Measurements from ENCODE around the gene TBXAS1. TPM values are rescaled to one million over a fixed set of nuclear protein-coding genes. Genes with fewer than 3 reads are reported as not detected.

The TBXAS1 gene
- total RNA-seq, 1 experiment from 2014 or later = 2.3 TPM

GRCh38 chr7:139897422-139898090 lies 68.5 kb downstream of the TBXAS1 start (continued):
- TF ChIP-seq, protein P1, sequence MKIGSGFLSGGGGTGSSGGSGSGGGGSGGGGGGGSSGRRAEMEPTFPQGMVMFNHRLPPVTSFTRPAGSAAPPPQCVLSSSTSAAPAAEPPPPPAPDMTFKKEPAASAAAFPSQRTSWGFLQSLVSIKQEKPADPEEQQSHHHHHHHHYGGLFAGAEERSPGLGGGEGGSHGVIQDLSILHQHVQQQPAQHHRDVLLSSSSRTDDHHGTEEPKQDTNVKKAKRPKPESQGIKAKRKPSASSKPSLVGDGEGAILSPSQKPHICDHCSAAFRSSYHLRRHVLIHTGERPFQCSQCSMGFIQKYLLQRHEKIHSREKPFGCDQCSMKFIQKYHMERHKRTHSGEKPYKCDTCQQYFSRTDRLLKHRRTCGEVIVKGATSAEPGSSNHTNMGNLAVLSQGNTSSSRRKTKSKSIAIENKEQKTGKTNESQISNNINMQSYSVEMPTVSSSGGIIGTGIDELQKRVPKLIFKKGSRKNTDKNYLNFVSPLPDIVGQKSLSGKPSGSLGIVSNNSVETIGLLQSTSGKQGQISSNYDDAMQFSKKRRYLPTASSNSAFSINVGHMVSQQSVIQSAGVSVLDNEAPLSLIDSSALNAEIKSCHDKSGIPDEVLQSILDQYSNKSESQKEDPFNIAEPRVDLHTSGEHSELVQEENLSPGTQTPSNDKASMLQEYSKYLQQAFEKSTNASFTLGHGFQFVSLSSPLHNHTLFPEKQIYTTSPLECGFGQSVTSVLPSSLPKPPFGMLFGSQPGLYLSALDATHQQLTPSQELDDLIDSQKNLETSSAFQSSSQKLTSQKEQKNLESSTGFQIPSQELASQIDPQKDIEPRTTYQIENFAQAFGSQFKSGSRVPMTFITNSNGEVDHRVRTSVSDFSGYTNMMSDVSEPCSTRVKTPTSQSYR (CRISPR knock-in tag; IDR thresholded peaks at IDR 0.05) = no peak
- no peak for TF ChIP-seq HMGA2 (CRISPR knock-in tag; IDR thresholded peaks at IDR 0.05)
- TF ChIP-seq, protein P2, sequence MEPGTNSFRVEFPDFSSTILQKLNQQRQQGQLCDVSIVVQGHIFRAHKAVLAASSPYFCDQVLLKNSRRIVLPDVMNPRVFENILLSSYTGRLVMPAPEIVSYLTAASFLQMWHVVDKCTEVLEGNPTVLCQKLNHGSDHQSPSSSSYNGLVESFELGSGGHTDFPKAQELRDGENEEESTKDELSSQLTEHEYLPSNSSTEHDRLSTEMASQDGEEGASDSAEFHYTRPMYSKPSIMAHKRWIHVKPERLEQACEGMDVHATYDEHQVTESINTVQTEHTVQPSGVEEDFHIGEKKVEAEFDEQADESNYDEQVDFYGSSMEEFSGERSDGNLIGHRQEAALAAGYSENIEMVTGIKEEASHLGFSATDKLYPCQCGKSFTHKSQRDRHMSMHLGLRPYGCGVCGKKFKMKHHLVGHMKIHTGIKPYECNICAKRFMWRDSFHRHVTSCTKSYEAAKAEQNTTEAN (CRISPR knock-in tag; IDR thresholded peaks at IDR 0.05) = no peak
- no peak for TF ChIP-seq GTF2I (CRISPR knock-in tag; conservative IDR thresholded peaks at IDR 0.05)

GRCh38 chr7:139898483-139898882 lies 69.4 kb downstream of the TBXAS1 start:
- DNase-seq (ENCODE audit: low spot score) (no peak), ATAC-seq (no peak)
- Mint-ChIP-seq H3K27me3 (ENCODE audit: low read depth) (no peaks in the 10 kb centered on the region), H3K27ac (no peak overlapping the region), H3K4me1 (no peaks in the 10 kb centered on the region), H3K4me3 (no peak overlapping the region), H3K9me3 (peaks cover 14% of the 10 kb centered on the region), H3K36me3 (no peaks in the 10 kb centered on the region)
- TF ChIP-seq, protein P1 (CRISPR knock-in tag; IDR thresholded peaks at IDR 0.05) = no peak
- TF ChIP-seq, protein P3, sequence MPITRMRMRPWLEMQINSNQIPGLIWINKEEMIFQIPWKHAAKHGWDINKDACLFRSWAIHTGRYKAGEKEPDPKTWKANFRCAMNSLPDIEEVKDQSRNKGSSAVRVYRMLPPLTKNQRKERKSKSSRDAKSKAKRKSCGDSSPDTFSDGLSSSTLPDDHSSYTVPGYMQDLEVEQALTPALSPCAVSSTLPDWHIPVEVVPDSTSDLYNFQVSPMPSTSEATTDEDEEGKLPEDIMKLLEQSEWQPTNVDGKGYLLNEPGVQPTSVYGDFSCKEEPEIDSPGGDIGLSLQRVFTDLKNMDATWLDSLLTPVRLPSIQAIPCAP (CRISPR knock-in tag; IDR thresholded peaks at IDR 0.05) = no peak
- TF ChIP-seq, protein P4, sequence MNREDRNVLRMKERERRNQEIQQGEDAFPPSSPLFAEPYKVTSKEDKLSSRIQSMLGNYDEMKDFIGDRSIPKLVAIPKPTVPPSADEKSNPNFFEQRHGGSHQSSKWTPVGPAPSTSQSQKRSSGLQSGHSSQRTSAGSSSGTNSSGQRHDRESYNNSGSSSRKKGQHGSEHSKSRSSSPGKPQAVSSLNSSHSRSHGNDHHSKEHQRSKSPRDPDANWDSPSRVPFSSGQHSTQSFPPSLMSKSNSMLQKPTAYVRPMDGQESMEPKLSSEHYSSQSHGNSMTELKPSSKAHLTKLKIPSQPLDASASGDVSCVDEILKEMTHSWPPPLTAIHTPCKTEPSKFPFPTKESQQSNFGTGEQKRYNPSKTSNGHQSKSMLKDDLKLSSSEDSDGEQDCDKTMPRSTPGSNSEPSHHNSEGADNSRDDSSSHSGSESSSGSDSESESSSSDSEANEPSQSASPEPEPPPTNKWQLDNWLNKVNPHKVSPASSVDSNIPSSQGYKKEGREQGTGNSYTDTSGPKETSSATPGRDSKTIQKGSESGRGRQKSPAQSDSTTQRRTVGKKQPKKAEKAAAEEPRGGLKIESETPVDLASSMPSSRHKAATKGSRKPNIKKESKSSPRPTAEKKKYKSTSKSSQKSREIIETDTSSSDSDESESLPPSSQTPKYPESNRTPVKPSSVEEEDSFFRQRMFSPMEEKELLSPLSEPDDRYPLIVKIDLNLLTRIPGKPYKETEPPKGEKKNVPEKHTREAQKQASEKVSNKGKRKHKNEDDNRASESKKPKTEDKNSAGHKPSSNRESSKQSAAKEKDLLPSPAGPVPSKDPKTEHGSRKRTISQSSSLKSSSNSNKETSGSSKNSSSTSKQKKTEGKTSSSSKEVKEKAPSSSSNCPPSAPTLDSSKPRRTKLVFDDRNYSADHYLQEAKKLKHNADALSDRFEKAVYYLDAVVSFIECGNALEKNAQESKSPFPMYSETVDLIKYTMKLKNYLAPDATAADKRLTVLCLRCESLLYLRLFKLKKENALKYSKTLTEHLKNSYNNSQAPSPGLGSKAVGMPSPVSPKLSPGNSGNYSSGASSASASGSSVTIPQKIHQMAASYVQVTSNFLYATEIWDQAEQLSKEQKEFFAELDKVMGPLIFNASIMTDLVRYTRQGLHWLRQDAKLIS (CRISPR knock-in tag; IDR thresholded peaks at IDR 0.05; ENCODE audit: borderline replicate concordance) = no peak
- TF ChIP-seq MXD4 (CRISPR knock-in tag; IDR thresholded peaks at IDR 0.05; ENCODE audit: borderline replicate concordance) (no peak), FOXK1 (CRISPR knock-in tag; IDR thresholded peaks at IDR 0.05) (no peak), NFE2L1 (CRISPR knock-in tag; IDR thresholded peaks at IDR 0.05) (no peak), NFYB (CRISPR knock-in tag; conservative IDR thresholded peaks at IDR 0.05; ENCODE audit: low read depth) (no peak), EMX1 (CRISPR knock-in tag; IDR thresholded peaks at IDR 0.05) (no peak), NR1H2 (CRISPR knock-in tag; IDR thresholded peaks at IDR 0.05) (no peak), KAT7 (CRISPR knock-in tag; IDR thresholded peaks at IDR 0.05; ENCODE audit: borderline replicate concordance) (no peak), SOX15 (CRISPR knock-in tag; IDR thresholded peaks at IDR 0.05) (no peak), ATF6 (CRISPR knock-in tag; IDR thresholded peaks at IDR 0.05) (no peak), SMAD3 (CRISPR knock-in tag; IDR thresholded peaks at IDR 0.05; ENCODE audit: borderline replicate concordance) (no peak), ELF4 (CRISPR knock-in tag; IDR thresholded peaks at IDR 0.05; ENCODE audit: low read depth) (no peak), RORB (CRISPR knock-in tag; IDR thresholded peaks at IDR 0.05) (no peak), ZNF423 (CRISPR knock-in tag; IDR thresholded peaks at IDR 0.05) (no peak)
- TF ChIP-seq, protein P5, sequence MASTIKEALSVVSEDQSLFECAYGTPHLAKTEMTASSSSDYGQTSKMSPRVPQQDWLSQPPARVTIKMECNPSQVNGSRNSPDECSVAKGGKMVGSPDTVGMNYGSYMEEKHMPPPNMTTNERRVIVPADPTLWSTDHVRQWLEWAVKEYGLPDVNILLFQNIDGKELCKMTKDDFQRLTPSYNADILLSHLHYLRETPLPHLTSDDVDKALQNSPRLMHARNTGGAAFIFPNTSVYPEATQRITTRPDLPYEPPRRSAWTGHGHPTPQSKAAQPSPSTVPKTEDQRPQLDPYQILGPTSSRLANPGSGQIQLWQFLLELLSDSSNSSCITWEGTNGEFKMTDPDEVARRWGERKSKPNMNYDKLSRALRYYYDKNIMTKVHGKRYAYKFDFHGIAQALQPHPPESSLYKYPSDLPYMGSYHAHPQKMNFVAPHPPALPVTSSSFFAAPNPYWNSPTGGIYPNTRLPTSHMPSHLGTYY (CRISPR knock-in tag; IDR thresholded peaks at IDR 0.05) = no peak
- ChIA-PET POLR2A (no interaction called here), CTCF (no interaction called here)

Data from WTC11 (cell line).